Endothelial cell of umbilical vein (primary cell): ENCODE data around the gene CARS1. TPM values are rescaled to one million over a fixed set of nuclear protein-coding genes. Genes with fewer than 3 reads are reported as not detected.

Source experiments
- BruUV-seq: library from RNA; stranded (reverse); fragments of 400-500 nt; replicated peaks from 2 replicates; lab custom pipeline; 2021; lab: Mats Ljungman, UMichigan
- CTCF ChIA-PET: fragments of 300-600, 350-600 bp; sonication (Branson Sonifier 250); formaldehyde crosslinking; loops from one replicate; lab custom pipeline; 2021; ENCODE audit warnings: antibody characterized with exemption, inconsistent platforms; lab: Charles Lee
- POLR2A ChIA-PET: fragments of 300-600, 350-600 bp; sonication (Branson Sonifier 250); formaldehyde crosslinking; loops from one replicate; lab custom pipeline; 2021; ENCODE audit warnings: antibody characterized with exemption, inconsistent platforms; lab: Charles Lee
- DNase-seq: peaks from one replicate; pipeline ENCODE4 v3.0.0-alpha.2; 2011; ENCODE audit warnings: low read depth, low spot score
- FAIRE-seq: peaks from 2 replicates; lab custom pipeline; 2011; peaks lifted over from hg19 to GRCh38; lab: Jason Lieb, UNC
- H2AFZ ChIP-seq: 2 replicates; pipeline ENCODE4 v1.6.0; 2012; ENCODE audit warnings: low read depth, low read length, control low read depth, inconsistent platforms
- H3K27ac ChIP-seq: 2 replicates; pipeline ENCODE4 v1.5.1; 2011; ENCODE audit warnings: low read depth, mild to moderate bottlenecking, control low read depth, low read length, moderate library complexity; ENCODE audit not compliant: insufficient read depth
- H3K27me3 ChIP-seq, 2 experiments: 2 replicates each; pipeline versions ENCODE4 v1.6.0 to v1.6.1; 2011; ENCODE audit warnings: low read length in 2 of 2, mixed read lengths in 1 of 2; ENCODE audit not compliant: control insufficient read depth in 2 of 2, insufficient read depth in 2 of 2
- H3K36me3 ChIP-seq, 2 experiments: 2 replicates in 1 of 2; 3 replicates in 1 of 2; pipeline ENCODE4 v1.5.1; 2011; ENCODE audit warnings: low read length in 2 of 2, mild to moderate bottlenecking in 1 of 2, moderate library complexity in 1 of 2; ENCODE audit not compliant: control insufficient read depth in 2 of 2, insufficient read depth in 2 of 2; ENCODE audit errors: extremely low read depth in 1 of 2
- H3K4me1 ChIP-seq: 3 replicates; pipeline ENCODE4 v1.5.1; 2011; ENCODE audit warnings: mild to moderate bottlenecking, low read length; ENCODE audit not compliant: control insufficient read depth, insufficient read depth; ENCODE audit errors: extremely low read depth
- H3K4me2 ChIP-seq: 2 replicates; pipeline ENCODE4 v1.6.1; 2011; ENCODE audit warnings: low read length, control low read depth, mixed read lengths; ENCODE audit not compliant: insufficient read depth
- H3K4me3 ChIP-seq, 3 experiments: fragments of 200-600 bp in 1 of 3; sonication (generic), shearing (Covaris generic) in 1 of 3; replicated peaks in 1 of 3; 2 replicates each; pipeline ENCODE4 v1.5.1; 2011 to 2016; ENCODE audit warnings: control low read depth in 3 of 3, low read length in 3 of 3, mild to moderate bottlenecking in 2 of 3, inconsistent platforms in 1 of 3, low read depth in 1 of 3, moderate library complexity in 1 of 3; ENCODE audit not compliant: insufficient read depth in 1 of 3
- H3K79me2 ChIP-seq: 2 replicates; pipeline ENCODE4 v1.6.0; 2012; ENCODE audit warnings: low read length, inconsistent platforms; ENCODE audit not compliant: control insufficient read depth, insufficient read depth
- H3K9ac ChIP-seq: replicated peaks from 2 replicates; pipeline ENCODE3; 2011; ENCODE audit warnings: low read length, control low read depth; ENCODE audit not compliant: insufficient read depth; ENCODE audit errors: extremely low read depth
- H3K9me1 ChIP-seq: replicated peaks from 3 replicates; pipeline ENCODE4 v1.6.0; 2011; ENCODE audit warnings: mild to moderate bottlenecking, low read length; ENCODE audit not compliant: control insufficient read depth, insufficient read depth; ENCODE audit errors: extremely low read depth
- H3K9me3 ChIP-seq: replicated peaks from 2 replicates; pipeline ENCODE4 v1.5.1; 2012; ENCODE audit warnings: low read length, inconsistent platforms; ENCODE audit not compliant: control insufficient read depth, insufficient read depth
- H4K20me1 ChIP-seq: replicated peaks from 2 replicates; pipeline ENCODE3; 2011; ENCODE audit warnings: mild to moderate bottlenecking, low read length; ENCODE audit not compliant: control insufficient read depth, insufficient read depth; ENCODE audit errors: extremely low read depth
- GATA2 ChIP-seq: IDR thresholded peaks from 2 replicates; pipeline ENCODE4 v1.7.0; 2011; ENCODE audit warnings: low read depth, mild to moderate bottlenecking, moderate library complexity, mixed read lengths, low read length; ENCODE audit not compliant: insufficient read length, insufficient read depth
- JUN ChIP-seq: IDR thresholded peaks from 2 replicates; pipeline ENCODE4 v1.6.1; 2011; ENCODE audit warnings: borderline replicate concordance, low read depth; ENCODE audit not compliant: insufficient read length, insufficient read depth
- MAX ChIP-seq: IDR thresholded peaks from 2 replicates; pipeline ENCODE4 v1.6.1; 2011; ENCODE audit not compliant: insufficient read depth, insufficient read length
- POLR2A ChIP-seq: IDR thresholded peaks from 2 replicates; pipeline ENCODE4 v1.6.1; 2012; ENCODE audit warnings: low read depth, mild to moderate bottlenecking, control low read depth, low read length
- POLR2AphosphoS5 ChIP-seq: IDR thresholded peaks from 2 replicates; pipeline ENCODE4 v1.6.1; 2012; ENCODE audit warnings: low read depth, mild to moderate bottlenecking, control low read depth, low read length, moderate library complexity; ENCODE audit not compliant: insufficient read depth
- dilution Hi-C: fragments of 300-500 bp; cut with MboI; formaldehyde crosslinking; loops from one replicate; pipeline ENCODE4 v1.15.0; 2019; ENCODE audit warnings: low sequenced_read_pairs; ENCODE audit not compliant: extremely low pct_ligation_motif_present
- intact Hi-C: fragments of 100-400 bp; cut with micrococcal nuclease; formaldehyde crosslinking; loops from one replicate; pipeline ENCODE4 v1.10.0; 2022
- polyA plus RNA-seq, 4 experiments: library from polyadenylated mRNA; depleted of rRNA in 3 of 4; stranded (reverse) in 3 of 4; unstranded in 1 of 4; fragments of >200 nt; gene quantifications; 2 replicates each; pipeline versions ENCODE4 v1.2.1 to v1.2.3, GENCODE V29; 2011 to 2012; ENCODE audit warnings: missing spikeins in 1 of 4
- total RNA-seq: library from RNA; stranded (reverse); gene quantifications from 2 replicates; pipeline ENCODE4 v1.2.3, GENCODE V29; 2021

CARS1 gene
- total and polyA plus RNA-seq, 2 donors (not counting 3 experiments of a cell fraction or from before 2014, with no cell fraction given): 43.5 to 66.2 TPM

DNA sequence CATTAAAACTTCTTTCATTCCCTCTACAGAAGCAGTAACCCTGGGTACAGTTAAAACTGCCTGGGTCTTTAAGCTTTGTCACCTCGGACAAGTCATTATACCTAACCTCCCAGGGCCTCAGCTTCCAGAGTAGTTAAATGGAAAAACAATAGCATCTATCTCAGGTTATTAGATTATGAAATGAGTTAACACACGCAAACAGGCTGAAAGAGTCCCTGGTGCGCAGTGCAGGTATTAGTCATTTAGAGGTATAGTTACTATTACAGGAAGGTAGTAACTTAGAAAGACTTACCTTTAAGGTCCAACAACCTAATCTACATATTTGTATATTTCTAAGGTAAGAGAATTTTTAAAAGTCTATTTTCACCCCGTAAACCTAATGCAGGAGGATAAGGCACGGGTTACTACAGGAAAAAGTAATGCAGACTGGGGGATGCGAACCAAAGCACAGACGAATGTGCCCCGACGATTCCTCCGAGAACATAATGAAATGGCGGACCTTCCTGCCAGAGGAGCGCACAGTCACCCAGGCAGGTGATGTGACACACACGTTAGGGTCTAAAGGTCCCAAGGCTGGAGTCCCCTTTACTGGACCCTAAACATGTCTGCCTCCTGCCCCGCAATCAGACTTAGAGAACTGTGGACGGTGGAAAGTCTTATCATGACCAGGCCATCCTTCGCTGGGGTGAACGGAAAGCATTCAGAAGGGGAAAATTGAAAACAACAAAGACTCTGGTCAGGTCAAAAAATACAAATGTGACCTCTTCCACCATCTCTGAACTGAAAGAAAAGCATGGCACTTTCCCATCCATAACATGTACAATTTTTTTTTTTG lies 66.4 kb downstream of the CARS1 start:
- Histone ChIP-seq H3K27ac (peak overlapping the region; percentile 64), H2AFZ (no peak overlapping the region), H3K27me3 (no peaks in the 10 kb centered on the region), H3K4me2 (peak overlapping the region; percentile 95), H3K4me1 (peaks cover 33% of the 10 kb centered on the region), H3K9me1 (no peaks in the 10 kb centered on the region), H3K79me2 (peaks cover 60% of the 10 kb centered on the region), H3K4me3 (peak overlapping the region; percentile 64 to 97 (median 95)), H3K9me3 (no peaks in the 10 kb centered on the region), H3K9ac (peak overlapping the region; percentile 85), H3K36me3 (no peaks in the 10 kb centered on the region), H4K20me1 (peaks cover 4% of the 10 kb centered on the region)
- intact Hi-C loops (loop anchor here (2.0 to 10.0 kb wide), 2 partner anchors 40 to 456 kb away; no protein-coding TSS in a partner anchor), dilution Hi-C loops (no loop called here)
- BruUV-seq: TSS peak; percentile 25
- CTCF ChIA-PET: interaction anchor here (0.9 to 2.0 kb wide), 8 partner anchors 10 to 458 kb away, joined by 3 to 9 read pairs (median 4); partner anchors contain the start of gene PHLDA2
- FAIRE-seq (peak; percentile 38), DNase-seq (peak; percentile 45)
- TF ChIP-seq POLR2AphosphoS5: no peak
- no peak for TF ChIP-seq JUN
- no peak for TF ChIP-seq GATA2
- TF ChIP-seq MAX: no peak
- no peak for TF ChIP-seq POLR2A
- POLR2A ChIA-PET: interaction anchor here (1.6 kb wide), 1 partner anchor 62 kb away, joined by 4 read pairs; the partner anchor contains the start of gene PHLDA2
